ENCODE data around the gene PRSS16.
"Not testable (repeated sequence)": the region's sequence is repeated elsewhere in the genome, so short reads cannot be mapped to it uniquely, and the experiment has no call there.

PRSS16 gene
- total RNA-seq, result 0.10 to 3.2 (median 0.78) reads per million in 9 experiments

DNA sequence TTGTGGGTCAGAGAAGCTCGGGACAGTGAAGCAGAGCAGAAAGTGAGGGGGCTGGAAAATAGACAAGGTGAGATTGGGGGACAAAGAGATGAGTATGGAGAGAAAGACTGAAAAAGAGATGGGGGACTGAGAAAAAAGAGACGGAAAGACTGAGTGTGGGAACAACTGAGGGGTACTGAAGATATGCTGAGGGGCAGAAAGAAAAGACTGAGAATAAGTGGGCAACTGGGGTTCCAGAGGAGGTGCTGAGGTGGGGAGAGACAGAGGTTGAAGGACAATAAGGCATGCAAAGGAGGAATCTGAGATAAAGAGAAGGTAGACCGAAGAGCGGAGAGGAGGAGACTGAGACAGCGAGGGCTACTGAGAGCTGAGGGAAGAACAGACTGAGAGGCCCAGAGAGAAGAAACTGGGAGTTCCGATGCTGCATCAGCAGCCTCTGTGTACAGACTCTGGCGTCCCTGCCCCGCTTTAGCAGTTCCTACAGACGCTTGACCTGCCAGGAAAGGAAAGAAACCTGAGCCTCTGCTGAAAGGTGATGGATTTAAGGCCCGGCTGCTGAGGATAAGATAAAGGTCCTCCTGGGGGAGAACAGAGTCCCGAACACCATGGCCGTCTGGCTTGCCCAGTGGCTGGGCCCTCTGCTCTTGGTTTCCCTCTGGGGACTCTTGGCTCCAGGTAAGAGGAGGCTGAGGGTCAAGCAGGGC is at the start of gene PRSS16:
PRSS16 (plus strand) TSS at position 569 of the 704 bp plus-strand sequence; CDS start at position 606, 37 bp downstream.
- H3K4me3 Mint-ChIP-seq, result no peak within 1 kb of the TSS
- H3K9me3 Mint-ChIP-seq, result no peaks in the 10 kb centered on the region
- H3K27me3 Mint-ChIP-seq, result peaks cover 22 to 27% of the 10 kb centered on the region in 2 donors
- DNase-seq (no peak), ATAC-seq (replicated peaks) (no peak)
- H3K4me1 Mint-ChIP-seq (ENCODE audit: low read depth in 2 of 2), result peaks cover 3 to 4% of the 10 kb centered on the region in 2 donors
- no peak within 1 kb of the TSS for H3K27ac Mint-ChIP-seq
- no peaks in the 10 kb centered on the region for H3K36me3 Mint-ChIP-seq (ENCODE audit: insufficient read depth)

DNA sequence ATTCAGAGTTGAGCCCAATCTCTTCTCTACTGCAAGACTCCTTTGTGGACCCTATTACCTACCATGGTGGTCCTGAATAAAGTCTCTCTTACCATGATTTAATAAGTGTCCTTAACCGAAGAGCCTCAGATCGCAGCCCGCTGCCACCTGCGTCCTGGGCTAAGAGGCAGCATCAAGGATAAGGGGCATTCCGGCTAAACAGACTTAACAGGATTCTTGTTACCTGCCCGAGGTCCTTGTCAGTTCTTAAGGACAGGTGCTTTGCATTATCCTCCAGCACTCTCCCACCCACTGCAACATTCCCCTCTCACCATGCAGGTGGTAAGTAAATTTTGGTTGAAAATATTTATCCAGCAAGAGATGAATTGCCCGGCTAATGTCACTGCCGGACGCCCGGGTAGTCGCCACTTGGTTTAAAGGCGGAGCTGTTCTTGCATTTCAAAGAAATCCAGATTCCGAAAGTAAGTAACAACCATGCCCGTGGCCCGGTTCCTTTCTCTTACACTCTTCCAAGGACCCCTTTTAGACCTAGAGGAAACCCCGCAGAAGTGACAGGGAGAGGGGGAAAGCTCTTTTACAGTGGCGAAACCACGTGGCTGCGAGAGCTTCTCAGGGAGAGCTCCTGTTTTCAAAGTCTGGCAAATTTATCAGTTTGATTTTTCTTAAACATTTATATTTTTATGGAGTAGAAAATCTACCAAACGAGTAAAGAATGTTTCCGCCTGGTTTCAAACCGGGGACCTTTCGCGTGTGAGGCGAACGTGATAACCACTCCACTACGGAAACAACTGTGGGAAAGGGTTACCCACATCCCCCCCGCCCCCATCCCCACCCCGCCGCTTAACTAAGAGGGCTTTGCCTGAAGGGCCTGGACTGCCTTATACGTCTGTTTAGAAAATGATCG is 41.9 kb upstream of the PRSS16 start:
- ATAC-seq (replicated peaks) (peak; percentile 32), DNase-seq (no peak)
- peaks cover 0 to 6% of the 10 kb centered on the region in 2 donors for H3K4me1 Mint-ChIP-seq (ENCODE audit: low read depth in 2 of 2)
- H3K36me3 Mint-ChIP-seq (ENCODE audit: insufficient read depth), result peaks cover 2% of the 10 kb centered on the region
- no peaks in the 10 kb centered on the region for H3K9me3 Mint-ChIP-seq
- H3K4me3 Mint-ChIP-seq, result peak overlapping the region in 1 of 2 donors; percentile 17
- no peak overlapping the region for H3K27ac Mint-ChIP-seq
- peaks cover 37 to 44% of the 10 kb centered on the region in 2 donors for H3K27me3 Mint-ChIP-seq

DNA sequence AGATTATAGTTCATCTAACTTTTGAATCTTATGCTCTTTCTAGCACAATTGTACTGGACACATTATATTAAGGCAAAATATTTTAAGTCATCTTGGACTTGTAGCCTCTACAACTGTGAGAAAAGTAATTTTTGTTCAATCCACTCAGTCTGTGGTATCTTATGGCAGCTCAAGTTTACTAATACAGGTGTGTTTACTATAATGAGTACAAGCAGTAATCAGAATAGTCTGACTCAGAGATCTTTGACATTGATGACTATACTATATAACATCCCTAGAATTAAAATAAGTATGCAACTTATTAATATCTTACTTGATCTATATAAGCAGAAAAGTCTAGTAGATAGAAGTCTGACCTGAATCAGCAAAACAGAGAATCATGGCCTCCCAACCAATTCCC is 40.7 kb upstream of the PRSS16 start:
- Mint-ChIP-seq H3K4me3 (no peak overlapping the region), H3K9me3 (no peaks in the 10 kb centered on the region), H3K27me3 (peaks cover 46 to 48% of the 10 kb centered on the region in 2 donors), H3K36me3 (ENCODE audit: insufficient read depth) (peaks cover 2% of the 10 kb centered on the region), H3K4me1 (ENCODE audit: low read depth in 2 of 2) (peaks cover 0 to 6% of the 10 kb centered on the region in 2 donors), H3K27ac (no peak overlapping the region)
- no peak for DNase-seq
- no peak for ATAC-seq (replicated peaks)

DNA sequence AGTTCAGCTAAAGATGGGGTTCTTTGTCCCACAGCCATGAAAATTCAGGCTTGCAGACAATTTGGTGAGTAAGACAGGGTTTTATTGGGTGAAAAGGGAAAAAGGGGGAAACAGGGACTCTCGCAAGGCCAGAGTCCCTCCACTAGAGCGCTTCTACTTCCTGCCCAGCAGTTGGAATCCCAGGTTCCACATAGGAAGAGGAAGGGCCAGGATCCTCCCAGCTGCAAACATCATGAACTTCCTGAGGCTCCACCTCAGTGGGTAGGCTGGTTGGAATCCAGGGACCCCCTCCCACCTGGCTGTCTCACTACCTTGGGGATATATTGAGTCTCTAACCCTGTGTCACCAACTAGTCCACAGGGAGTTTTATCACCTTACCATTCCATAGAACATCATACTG is 39.5 kb upstream of the PRSS16 start:
- Mint-ChIP-seq H3K27ac (no peak overlapping the region), H3K4me1 (ENCODE audit: low read depth in 2 of 2) (peaks cover 0 to 6% of the 10 kb centered on the region in 2 donors), H3K36me3 (ENCODE audit: insufficient read depth) (peaks cover 1% of the 10 kb centered on the region), H3K27me3 (peaks cover 51 to 57% of the 10 kb centered on the region in 2 donors), H3K4me3 (no peak overlapping the region), H3K9me3 (no peaks in the 10 kb centered on the region)
- ATAC-seq (replicated peaks) (no peak), DNase-seq (no peak)

- ATAC-seq (replicated peaks) (no peak), DNase-seq (no peak)
- no peaks in the 10 kb centered on the region for H3K36me3 Mint-ChIP-seq (ENCODE audit: insufficient read depth)
- no peak overlapping the region for H3K4me3 Mint-ChIP-seq
- no peaks in the 10 kb centered on the region for H3K9me3 Mint-ChIP-seq
- peaks cover 0 to 7% of the 10 kb centered on the region in 2 donors for H3K4me1 Mint-ChIP-seq (ENCODE audit: low read depth in 2 of 2)
- no peak overlapping the region for H3K27ac Mint-ChIP-seq
- peaks cover 51 to 63% of the 10 kb centered on the region in 2 donors for H3K27me3 Mint-ChIP-seq
Measured at GRCh38 chr6:27209196-27209595, 38.3 kb upstream of the PRSS16 start.

DNA sequence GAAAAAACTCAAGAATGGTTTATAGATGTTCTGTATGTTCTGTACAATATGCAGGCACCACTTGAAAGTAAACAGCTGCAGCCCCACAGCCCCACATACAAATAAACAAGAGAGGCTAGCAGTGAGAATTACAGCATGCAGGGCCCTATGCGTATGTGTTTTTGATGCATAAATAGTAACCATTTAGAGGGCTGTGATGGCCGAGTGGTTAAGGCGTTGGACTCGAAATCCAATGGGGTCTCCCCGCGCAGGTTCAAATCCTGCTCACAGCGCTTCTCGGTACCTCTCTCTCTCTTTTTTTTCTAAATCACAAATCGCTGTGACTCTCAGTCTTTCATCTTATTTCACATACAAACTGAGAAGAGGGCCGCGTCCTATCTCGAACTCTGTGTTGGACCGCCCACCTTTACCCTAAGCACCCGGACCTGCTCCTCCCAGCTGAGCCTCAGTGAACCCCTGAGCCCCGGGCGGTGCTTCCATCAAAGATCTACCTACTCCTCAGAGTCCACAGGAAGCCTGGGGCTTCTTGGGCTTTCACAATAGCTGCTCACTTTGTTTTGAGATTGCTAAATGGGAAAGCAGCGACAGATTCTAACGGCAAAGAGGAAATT is 37.7 kb upstream of the PRSS16 start:
- Mint-ChIP-seq H3K9me3 (no peaks in the 10 kb centered on the region), H3K4me1 (ENCODE audit: low read depth in 2 of 2) (peaks cover 1 to 11% of the 10 kb centered on the region in 2 donors), H3K27me3 (peaks cover 51 to 63% of the 10 kb centered on the region in 2 donors), H3K36me3 (ENCODE audit: insufficient read depth) (peaks cover 3% of the 10 kb centered on the region), H3K27ac (no peak overlapping the region), H3K4me3 (no peak overlapping the region)
- DNase-seq (no peak), ATAC-seq (replicated peaks) (no peak)

DNA sequence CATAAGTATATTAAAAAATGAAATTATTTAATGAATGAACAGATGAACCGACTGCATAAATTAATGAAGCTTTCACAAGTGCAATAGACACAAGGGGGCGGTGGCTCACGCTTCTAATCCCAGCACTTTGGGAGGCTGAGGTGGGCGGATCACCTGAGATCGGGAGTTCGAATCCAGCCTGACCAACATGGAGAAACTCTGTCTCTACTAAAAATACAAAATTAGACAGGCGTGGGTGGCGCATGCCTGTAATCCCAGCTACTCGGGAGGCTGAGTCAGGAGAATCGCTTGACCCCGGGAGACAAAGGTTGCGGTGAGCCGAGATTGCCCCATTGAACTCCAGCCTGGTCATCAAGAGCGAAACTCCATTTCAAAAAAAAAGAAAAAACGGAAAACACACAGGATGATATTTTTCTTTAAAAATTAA is 34.4 kb upstream of the PRSS16 start:
- peaks cover 47 to 61% of the 10 kb centered on the region in 2 donors for H3K27me3 Mint-ChIP-seq
- not testable (repeated sequence) for DNase-seq; H3K9me3 Mint-ChIP-seq; H3K36me3 Mint-ChIP-seq (ENCODE audit: insufficient read depth); H3K4me1 Mint-ChIP-seq (ENCODE audit: low read depth in 2 of 2); H3K4me3 Mint-ChIP-seq; ATAC-seq (replicated peaks); H3K27ac Mint-ChIP-seq

DNA sequence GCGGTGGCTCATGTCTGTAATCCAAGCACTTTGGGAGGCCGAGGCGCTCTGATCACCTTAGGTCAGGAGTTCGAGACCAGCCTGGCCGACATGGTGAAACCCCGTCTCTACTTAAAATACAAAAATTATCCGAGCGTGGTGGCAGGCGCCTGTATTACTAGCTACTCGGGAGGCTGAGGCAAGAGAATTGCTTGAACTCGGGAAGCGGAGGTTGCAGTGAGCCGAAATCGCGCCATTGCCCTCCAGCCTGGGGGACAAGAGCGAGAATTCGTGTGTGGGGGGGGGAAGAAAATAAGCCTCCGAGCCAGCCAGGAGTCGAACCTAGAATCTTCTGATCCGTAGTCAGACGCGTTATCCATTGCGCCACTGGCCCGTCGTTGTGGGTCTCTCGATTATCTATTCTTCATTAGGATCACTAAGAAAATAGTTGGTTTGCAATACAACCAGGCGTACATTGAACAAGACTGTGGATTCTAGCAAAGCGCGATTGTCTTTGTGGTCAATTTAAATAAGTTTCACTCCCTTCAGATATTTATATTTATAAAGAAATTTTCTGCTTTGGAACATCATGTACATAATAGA is 33.9 kb upstream of the PRSS16 start:
- H3K9me3 Mint-ChIP-seq, result peaks cover 5 to 7% of the 10 kb centered on the region in 2 donors
- H3K4me3 Mint-ChIP-seq, result no peak overlapping the region
- peaks cover 4% of the 10 kb centered on the region for H3K36me3 Mint-ChIP-seq (ENCODE audit: insufficient read depth)
- no peak overlapping the region for H3K27ac Mint-ChIP-seq
- peaks cover 46 to 61% of the 10 kb centered on the region in 2 donors for H3K27me3 Mint-ChIP-seq
- DNase-seq, result no peak
- peaks cover 6% of the 10 kb centered on the region in 2 donors for H3K4me1 Mint-ChIP-seq (ENCODE audit: low read depth in 2 of 2)
- no peak for ATAC-seq (replicated peaks)

- H3K36me3 Mint-ChIP-seq (ENCODE audit: insufficient read depth), result peaks cover 4% of the 10 kb centered on the region
- H3K9me3 Mint-ChIP-seq, result peaks cover 5 to 7% of the 10 kb centered on the region in 2 donors
- peaks cover 47 to 59% of the 10 kb centered on the region in 2 donors for H3K27me3 Mint-ChIP-seq
- H3K4me1 Mint-ChIP-seq (ENCODE audit: low read depth in 2 of 2), result peaks cover 6% of the 10 kb centered on the region in 2 donors
- no peak for ATAC-seq (replicated peaks)
- DNase-seq, result no peak
- H3K4me3 Mint-ChIP-seq, result peak overlapping the region; percentile 68 to 71
- H3K27ac Mint-ChIP-seq, result peak overlapping the region in 1 of 2 donors; percentile 73
Measured at GRCh38 chr6:27214126-27214601, 33.3 kb upstream of the PRSS16 start.

DNA sequence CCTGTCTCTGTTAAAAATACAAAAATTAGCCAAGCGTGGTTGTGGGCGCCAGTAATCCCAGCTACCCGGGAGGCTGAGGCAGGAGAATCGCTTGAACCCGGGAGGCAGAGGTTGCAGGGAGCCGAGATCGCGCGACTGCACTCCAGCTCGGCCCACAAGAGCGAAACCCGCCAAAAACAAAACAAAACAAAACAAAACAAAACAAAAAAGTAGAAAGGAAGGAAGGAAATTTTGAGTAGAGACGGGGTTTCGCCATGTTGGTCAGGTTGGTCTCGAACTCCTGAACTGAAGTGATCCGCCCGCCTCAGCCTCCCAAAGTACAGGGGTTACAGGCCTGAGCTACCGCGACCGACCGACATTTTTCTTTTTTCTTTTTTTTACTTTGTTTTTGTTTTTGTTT is 30.6 kb upstream of the PRSS16 start:
- H3K9me3 Mint-ChIP-seq, result peaks cover 5 to 7% of the 10 kb centered on the region in 2 donors
- DNase-seq (no peak), ATAC-seq (replicated peaks) (no peak)
- H3K27ac Mint-ChIP-seq, result no peak overlapping the region
- no peak overlapping the region for H3K4me3 Mint-ChIP-seq
- H3K4me1 Mint-ChIP-seq (ENCODE audit: low read depth in 2 of 2), result peaks cover 6% of the 10 kb centered on the region in 2 donors
- peaks cover 50 to 57% of the 10 kb centered on the region in 2 donors for H3K27me3 Mint-ChIP-seq
- H3K36me3 Mint-ChIP-seq (ENCODE audit: insufficient read depth), result peaks cover 4% of the 10 kb centered on the region

DNA sequence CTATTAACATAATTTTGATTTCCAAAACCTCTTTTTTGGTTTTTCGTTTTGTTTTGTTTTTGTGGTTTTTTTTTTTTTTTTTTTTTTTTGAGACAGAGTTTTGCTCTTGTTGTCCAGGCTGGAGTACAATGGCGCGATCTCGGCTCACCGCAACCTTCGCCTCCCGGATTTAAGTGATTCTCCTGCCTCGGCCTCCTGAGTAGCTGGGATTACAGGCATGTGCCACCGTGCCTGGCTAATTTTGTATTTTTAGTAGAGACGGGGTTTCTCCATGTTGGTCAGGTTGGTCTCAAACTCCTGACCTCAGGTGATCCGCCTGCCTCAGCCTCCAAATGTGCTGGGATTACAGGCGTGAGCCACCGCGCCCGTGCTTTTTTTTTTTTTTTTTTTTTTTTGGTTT is 24.5 kb upstream of the PRSS16 start:
- not testable (repeated sequence) for H3K36me3 Mint-ChIP-seq (ENCODE audit: insufficient read depth); H3K9me3 Mint-ChIP-seq; H3K4me3 Mint-ChIP-seq; H3K27ac Mint-ChIP-seq; DNase-seq; H3K4me1 Mint-ChIP-seq (ENCODE audit: low read depth in 2 of 2); ATAC-seq (replicated peaks)
- peaks cover 73 to 78% of the 10 kb centered on the region in 2 donors for H3K27me3 Mint-ChIP-seq

GRCh38 chr6:27224729-27225128 is 22.8 kb upstream of the PRSS16 start:
- Mint-ChIP-seq H3K36me3 (ENCODE audit: insufficient read depth) (peaks cover 2% of the 10 kb centered on the region), H3K9me3 (no peaks in the 10 kb centered on the region), H3K4me1 (ENCODE audit: low read depth in 2 of 2) (no peaks in the 10 kb centered on the region), H3K4me3 (no peak overlapping the region), H3K27me3 (peaks cover 85 to 88% of the 10 kb centered on the region in 2 donors), H3K27ac (no peak overlapping the region)
- ATAC-seq (replicated peaks), result no peak
- no peak for DNase-seq

GRCh38 chr6:27228963-27229477 is 18.5 kb upstream of the PRSS16 start:
- ATAC-seq (replicated peaks), result no peak
- no peaks in the 10 kb centered on the region for H3K4me1 Mint-ChIP-seq (ENCODE audit: low read depth in 2 of 2)
- H3K27me3 Mint-ChIP-seq, result peaks cover 80 to 91% of the 10 kb centered on the region in 2 donors
- no peak overlapping the region for H3K27ac Mint-ChIP-seq
- no peak overlapping the region for H3K4me3 Mint-ChIP-seq
- no peaks in the 10 kb centered on the region for H3K36me3 Mint-ChIP-seq (ENCODE audit: insufficient read depth)
- H3K9me3 Mint-ChIP-seq, result no peaks in the 10 kb centered on the region
- no peak for DNase-seq
